Breast epithelium (tissue), 4 donors: Measurements from ENCODE around the gene AIM2. TPM values are rescaled to one million over a fixed set of nuclear protein-coding genes. Genes with fewer than 3 reads are reported as not detected.

Source experiments
- DNase-seq, 2 donors: peaks; one replicate each; pipeline ENCODE4 v3.0.0-alpha.2; 2019; ENCODE audit warnings: low spot score in 2 of 2
- H3K27ac ChIP-seq, 2 donors: fragments of 200-600 bp; sonication (generic) in 1 of 2; one replicate each; pipeline ENCODE4 v1.5.1; 2016 to 2019; ENCODE audit warnings: mild to moderate bottlenecking in 1 of 2
- H3K27me3 ChIP-seq, 2 donors: fragments of 200-600 bp; sonication (generic) in 1 of 2; one replicate each; pipeline versions ENCODE4 v1.5.1 to v1.6.0; 2017 to 2019; ENCODE audit warnings: control low read depth in 1 of 2, mild to moderate bottlenecking in 1 of 2
- H3K36me3 ChIP-seq: fragments of 200-600 bp; one replicate; pipeline ENCODE4 v1.5.1; 2019
- H3K4me1 ChIP-seq, 2 donors: fragments of 200-600 bp; sonication (generic); one replicate each; pipeline ENCODE4 v1.5.1; 2016 to 2019; ENCODE audit warnings: control low read depth in 1 of 2
- H3K4me3 ChIP-seq, 3 donors: fragments of 200-600 bp; sonication (generic); 1 replicate in 2 of 3; 2 replicates in 1 of 3; pipeline ENCODE4 v1.5.1; 2016 to 2019; ENCODE audit warnings: mild to moderate bottlenecking in 3 of 3, moderate library complexity in 2 of 3
- H3K9me3 ChIP-seq, 2 donors: fragments of 200-600 bp; sonication (generic) in 1 of 2; one replicate each; pipeline ENCODE4 v1.5.1; 2016 to 2019; ENCODE audit warnings: control low read depth in 1 of 2
- POLR2A ChIP-seq: fragments of 450-650 bp; IDR thresholded peaks from one replicate; pipeline ENCODE4 v1.6.1; 2016; ENCODE audit warnings: antibody characterized with exemption, mild to moderate bottlenecking, moderate library complexity
- POLR2AphosphoS5 ChIP-seq, 3 donors: sonication (generic); formaldehyde crosslinking; IDR thresholded peaks; one replicate each; pipeline ENCODE4 v1.6.1; 2017; ENCODE audit warnings: antibody characterized with exemption in 3 of 3
- intact Hi-C: fragments of 100-400 bp; cut with DNase I; formaldehyde crosslinking; loops from one replicate; pipeline ENCODE4 v1.15.1; 2023; ENCODE audit warnings: low total_unique reads
- total RNA-seq, 3 donors: library from RNA; depleted of rRNA; stranded (reverse); fragments of >200 nt; gene quantifications; one replicate each; pipeline ENCODE4 v1.1.0, GENCODE V29; 2016
- TF ChIP-seq, protein P1 (sequence below), 3 donors: fragments of 450-650 bp; IDR thresholded peaks; one replicate each; pipeline ENCODE4 v1.5.1; 2016 to 2017; ENCODE audit warnings: antibody characterized with exemption in 3 of 3, mild to moderate bottlenecking in 3 of 3, moderate library complexity in 3 of 3

AIM2 gene
- total RNA-seq, 3 donors from 2014 or later = 0.32 to 1.6 (median 0.73) TPM

DNA sequence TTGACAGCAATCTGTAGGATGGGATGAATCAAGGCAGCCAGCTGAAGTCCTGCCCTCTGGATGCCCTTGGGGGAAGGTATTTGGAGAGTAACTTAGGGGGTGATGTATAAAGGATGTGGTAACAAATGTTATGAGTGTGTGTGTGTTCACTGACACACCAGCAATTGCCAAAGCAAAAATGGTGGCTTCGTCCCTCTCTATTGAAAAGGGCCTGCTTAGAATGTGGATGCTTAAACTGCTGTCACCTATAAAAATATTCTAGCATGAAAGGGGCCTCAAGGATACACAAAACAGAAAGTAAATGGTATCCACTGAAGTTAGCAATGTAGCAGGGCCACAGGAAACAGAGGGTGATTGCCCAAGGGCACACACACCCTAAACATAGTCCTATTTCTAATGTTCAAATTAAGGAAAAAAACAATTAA is 15.1 kb upstream of the AIM2 start:
- Histone ChIP-seq H3K4me3 (no peak overlapping the region), H3K4me1 (no peaks in the 10 kb centered on the region), H3K9me3 (no peaks in the 10 kb centered on the region), H3K27me3 (no peaks in the 10 kb centered on the region), H3K36me3 (no peaks in the 10 kb centered on the region), H3K27ac (no peak overlapping the region)
- intact Hi-C loops = no loop called here
- TF ChIP-seq POLR2A (no peak), POLR2AphosphoS5 (IDR thresholded peaks at IDR 0.05) (no peak)
- TF ChIP-seq, protein P1, sequence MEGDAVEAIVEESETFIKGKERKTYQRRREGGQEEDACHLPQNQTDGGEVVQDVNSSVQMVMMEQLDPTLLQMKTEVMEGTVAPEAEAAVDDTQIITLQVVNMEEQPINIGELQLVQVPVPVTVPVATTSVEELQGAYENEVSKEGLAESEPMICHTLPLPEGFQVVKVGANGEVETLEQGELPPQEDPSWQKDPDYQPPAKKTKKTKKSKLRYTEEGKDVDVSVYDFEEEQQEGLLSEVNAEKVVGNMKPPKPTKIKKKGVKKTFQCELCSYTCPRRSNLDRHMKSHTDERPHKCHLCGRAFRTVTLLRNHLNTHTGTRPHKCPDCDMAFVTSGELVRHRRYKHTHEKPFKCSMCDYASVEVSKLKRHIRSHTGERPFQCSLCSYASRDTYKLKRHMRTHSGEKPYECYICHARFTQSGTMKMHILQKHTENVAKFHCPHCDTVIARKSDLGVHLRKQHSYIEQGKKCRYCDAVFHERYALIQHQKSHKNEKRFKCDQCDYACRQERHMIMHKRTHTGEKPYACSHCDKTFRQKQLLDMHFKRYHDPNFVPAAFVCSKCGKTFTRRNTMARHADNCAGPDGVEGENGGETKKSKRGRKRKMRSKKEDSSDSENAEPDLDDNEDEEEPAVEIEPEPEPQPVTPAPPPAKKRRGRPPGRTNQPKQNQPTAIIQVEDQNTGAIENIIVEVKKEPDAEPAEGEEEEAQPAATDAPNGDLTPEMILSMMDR (IDR thresholded peaks at IDR 0.05) = no peak
- DNase-seq = no peak

DNA sequence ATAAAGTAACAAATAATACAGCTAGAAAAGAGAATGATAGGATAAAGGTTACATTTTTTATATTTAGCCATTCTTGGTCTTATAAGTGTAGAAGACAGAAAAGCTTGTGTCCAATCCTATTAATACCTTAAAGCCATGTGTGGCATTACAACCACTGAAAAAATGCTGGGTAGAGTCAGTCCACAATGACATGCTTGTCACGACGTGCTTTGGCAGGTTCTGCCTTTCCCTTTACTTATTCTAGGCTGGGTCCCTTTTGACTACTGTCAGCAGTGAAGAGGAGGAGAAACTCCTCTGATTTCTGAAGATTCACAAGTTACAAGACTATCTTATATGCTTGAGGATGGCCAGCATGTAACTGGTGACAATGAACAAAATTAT is 14.6 kb upstream of the AIM2 start:
- DNase-seq = no peak
- Histone ChIP-seq H3K4me1 (no peaks in the 10 kb centered on the region), H3K4me3 (no peak overlapping the region), H3K27ac (no peak overlapping the region), H3K9me3 (no peaks in the 10 kb centered on the region), H3K27me3 (no peaks in the 10 kb centered on the region), H3K36me3 (no peaks in the 10 kb centered on the region)
- no peak for TF ChIP-seq POLR2A
- TF ChIP-seq, protein P1 (IDR thresholded peaks at IDR 0.05) = no peak
- no peak for TF ChIP-seq POLR2AphosphoS5 (IDR thresholded peaks at IDR 0.05)
- intact Hi-C loops = no loop called here

DNA sequence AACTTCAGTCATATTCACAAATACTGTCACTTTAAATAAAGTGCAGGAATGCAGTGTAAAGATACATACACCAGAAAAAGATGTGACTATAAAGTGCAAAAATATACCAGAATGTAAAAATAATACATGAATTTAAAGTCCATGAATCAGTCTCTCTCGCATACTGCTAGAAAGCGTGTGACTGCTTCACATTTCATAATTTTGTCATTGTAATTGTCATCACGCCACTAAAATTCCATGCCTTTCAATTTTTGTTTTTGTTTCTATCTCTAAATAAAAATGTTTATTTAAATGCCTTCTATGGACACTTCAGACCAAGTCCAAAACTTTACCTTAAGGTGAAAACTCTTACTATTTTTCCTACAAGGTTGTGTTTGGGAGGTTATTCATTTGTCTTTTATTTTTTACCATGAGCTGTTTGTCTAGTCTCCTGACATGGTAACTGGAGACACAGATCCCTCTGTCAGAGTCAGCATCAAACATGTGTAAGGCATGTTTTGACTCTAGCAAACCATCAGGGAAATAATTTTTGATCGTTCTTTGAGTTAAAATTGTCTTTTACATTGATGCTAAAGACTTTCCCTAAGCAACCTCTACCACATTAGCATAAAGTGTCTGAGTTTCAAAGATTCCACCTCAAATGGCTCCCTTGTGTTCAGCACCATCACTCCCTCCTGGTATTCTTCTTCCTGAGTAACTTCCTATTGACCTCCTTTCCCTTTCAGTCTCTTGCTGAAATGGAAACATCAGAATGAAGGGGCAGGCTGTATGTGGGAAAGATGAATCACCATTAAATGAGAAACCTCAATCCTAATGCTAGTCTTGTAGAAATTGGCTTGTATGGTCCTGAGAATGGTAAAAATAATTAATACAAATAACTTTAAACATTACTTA is 14.0 kb upstream of the AIM2 start:
- Histone ChIP-seq H3K27ac (no peak overlapping the region), H3K4me1 (no peaks in the 10 kb centered on the region), H3K9me3 (no peaks in the 10 kb centered on the region), H3K27me3 (no peaks in the 10 kb centered on the region), H3K36me3 (no peaks in the 10 kb centered on the region), H3K4me3 (no peak overlapping the region)
- intact Hi-C loops = no loop called here
- no peak for TF ChIP-seq POLR2A
- TF ChIP-seq, protein P1 (IDR thresholded peaks at IDR 0.05) = no peak
- TF ChIP-seq POLR2AphosphoS5 (IDR thresholded peaks at IDR 0.05) = no peak
- DNase-seq = no peak

DNA sequence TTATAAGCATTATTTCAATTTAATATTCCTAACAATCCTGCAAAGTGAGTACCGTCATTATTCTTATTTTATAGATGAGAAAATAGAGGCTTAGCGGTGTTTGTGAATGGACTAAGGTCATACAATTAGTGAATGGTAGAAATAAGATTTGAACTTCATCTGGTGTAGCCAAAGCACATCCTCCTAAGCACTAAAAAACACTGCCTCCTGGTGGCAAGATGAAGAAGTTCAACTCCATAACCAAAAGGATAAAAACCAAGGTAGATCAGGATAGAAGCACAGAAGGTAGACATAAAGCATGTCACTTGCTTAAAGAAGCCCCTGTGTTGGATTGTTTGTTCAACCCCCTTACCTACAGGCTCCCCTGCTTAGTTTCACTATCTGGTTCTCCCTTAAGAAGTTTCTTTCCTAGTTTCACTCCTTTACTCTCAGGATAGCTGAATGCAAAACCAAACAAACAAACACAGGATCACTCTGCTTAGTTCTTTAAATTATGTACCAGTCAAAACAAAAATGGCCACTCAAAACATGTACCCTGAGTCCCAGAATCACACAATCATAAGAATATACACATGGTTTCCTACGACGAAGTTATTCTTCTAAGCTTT is 12.7 kb upstream of the AIM2 start:
- Histone ChIP-seq H3K27me3 (no peaks in the 10 kb centered on the region), H3K4me1 (no peaks in the 10 kb centered on the region), H3K27ac (no peak overlapping the region), H3K36me3 (no peaks in the 10 kb centered on the region), H3K4me3 (no peak overlapping the region), H3K9me3 (no peaks in the 10 kb centered on the region)
- TF ChIP-seq POLR2AphosphoS5 (IDR thresholded peaks at IDR 0.05) (no peak), POLR2A (no peak)
- TF ChIP-seq, protein P1 (IDR thresholded peaks at IDR 0.05) = peak in 1 of 3 donors; percentile 13
- no peak for DNase-seq
- intact Hi-C loops = no loop called here

DNA sequence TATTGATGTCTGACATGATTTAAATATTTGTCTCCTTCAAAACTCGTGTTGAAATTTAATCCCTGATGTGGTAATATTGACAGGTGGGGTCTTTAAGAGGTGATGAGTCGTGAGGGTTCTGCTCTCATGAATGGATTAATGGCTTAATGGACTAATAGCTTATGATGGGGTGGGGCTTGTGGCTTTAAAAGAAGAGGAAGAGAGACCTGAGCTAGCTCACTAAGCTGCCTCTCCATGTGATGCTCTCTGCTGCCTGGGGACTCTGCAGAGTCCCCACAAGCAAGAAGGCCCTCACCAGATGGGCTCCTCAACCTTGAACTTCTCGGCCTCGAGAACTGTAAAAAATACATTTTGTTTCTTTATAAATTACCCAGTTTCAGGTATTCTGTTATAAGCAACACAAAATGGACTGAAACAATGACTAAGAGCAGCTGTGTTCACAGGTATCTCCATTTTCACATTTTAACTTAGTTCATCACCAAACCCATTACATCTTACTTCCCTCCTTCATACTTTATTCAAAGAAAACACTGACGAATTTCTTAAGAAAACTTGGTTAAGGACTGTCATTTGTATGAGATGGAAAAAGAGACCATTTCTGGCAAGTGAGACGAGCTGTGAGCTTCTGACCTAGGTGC is 12.1 kb upstream of the AIM2 start:
- DNase-seq = no peak
- intact Hi-C loops = no loop called here
- Histone ChIP-seq H3K36me3 (no peaks in the 10 kb centered on the region), H3K4me1 (no peaks in the 10 kb centered on the region), H3K27me3 (no peaks in the 10 kb centered on the region), H3K4me3 (no peak overlapping the region), H3K27ac (no peak overlapping the region), H3K9me3 (no peaks in the 10 kb centered on the region)
- TF ChIP-seq, protein P1 (IDR thresholded peaks at IDR 0.05) = no peak
- TF ChIP-seq POLR2AphosphoS5 (IDR thresholded peaks at IDR 0.05) (no peak), POLR2A (no peak)
